PFSK-1 (cell line): ENCODE measurements around the gene HPS4.

Experiments used
- POLR2AphosphoS5 ChIP-seq: IDR thresholded peaks from 2 replicates; pipeline ENCODE4 v1.6.1; 2012; ENCODE audit warnings: low read depth, mild to moderate bottlenecking, control low read depth, low read length, moderate library complexity
- SIN3A ChIP-seq: IDR thresholded peaks from 2 replicates; pipeline ENCODE4 v1.6.1; 2012; ENCODE audit warnings: mild to moderate bottlenecking, low read length, moderate library complexity, borderline replicate concordance; ENCODE audit not compliant: insufficient read depth
- TAF1 ChIP-seq: IDR thresholded peaks from 2 replicates; pipeline ENCODE4 v1.6.1; 2012; ENCODE audit warnings: low read length, control low read depth, borderline replicate concordance; ENCODE audit not compliant: insufficient read depth

- TF ChIP-seq TAF1, result no peak
- TF ChIP-seq POLR2AphosphoS5, result no peak
- no peak for TF ChIP-seq SIN3A
Observed at GRCh38 chr22:26416256-26416655, 67.3 kb downstream of the HPS4 start.
